HepG2 (cell line): ENCODE data around the gene BCL2L1. TPM values are rescaled to one million over a fixed set of nuclear protein-coding genes. Genes with fewer than 3 reads are reported as not detected.

Experiments
- ADNP ChIP-seq: sonication (generic); formaldehyde crosslinking; IDR thresholded peaks from 2 replicates; pipeline ENCODE4 v1.4.0; 2020; ENCODE audit warnings: missing genetic modification reagents
- GTF2F1 ChIP-seq: fragments of 150-350 bp; IDR thresholded peaks from 2 replicates; pipeline ENCODE4 v1.6.1; 2014; ENCODE audit warnings: low read length
- MTA3 ChIP-seq: sonication (generic); formaldehyde crosslinking; IDR thresholded peaks from 2 replicates; pipeline ENCODE4 v1.4.0; 2020; ENCODE audit warnings: missing genetic modification reagents
- PAWR ChIP-seq: sonication (generic); formaldehyde crosslinking; IDR thresholded peaks from 2 replicates; pipeline ENCODE4 v1.4.0; 2020; ENCODE audit warnings: missing genetic modification reagents, mild to moderate bottlenecking, borderline replicate concordance
- RBAK ChIP-seq: sonication (generic); formaldehyde crosslinking; IDR thresholded peaks from 2 replicates; pipeline ENCODE4 v1.5.1; 2020; ENCODE audit warnings: mild to moderate bottlenecking, missing genetic modification reagents
- SIN3A ChIP-seq: IDR thresholded peaks from 2 replicates; pipeline ENCODE4 v1.6.1; 2011; ENCODE audit warnings: low read depth, mild to moderate bottlenecking, control low read depth, low read length, borderline replicate concordance
- TCF7L2 ChIP-seq: IDR thresholded peaks from 2 replicates; pipeline ENCODE4 v1.6.1; 2011; ENCODE audit warnings: mild to moderate bottlenecking, low read depth, low read length, moderate library complexity
- ZKSCAN8 ChIP-seq: IDR thresholded peaks from 2 replicates; pipeline ENCODE4 v1.6.1; 2016; ENCODE audit warnings: borderline replicate concordance, missing genetic modification reagents, missing compliant biosample characterization
- ZNF124 ChIP-seq: sonication (generic); formaldehyde crosslinking; IDR thresholded peaks from 2 replicates; pipeline ENCODE4 v1.4.0; 2020; ENCODE audit warnings: missing genetic modification reagents
- ZNF773 ChIP-seq: sonication (generic); formaldehyde crosslinking; IDR thresholded peaks from 2 replicates; pipeline ENCODE4 v1.4.0; 2020; ENCODE audit warnings: missing genetic modification reagents, borderline replicate concordance
- ZNF776 ChIP-seq: sonication (generic); formaldehyde crosslinking; IDR thresholded peaks from 2 replicates; pipeline ENCODE4 v1.4.0; 2020; ENCODE audit warnings: mild to moderate bottlenecking, missing genetic modification reagents
- polyA plus RNA-seq, 8 experiments: library from polyadenylated mRNA; depleted of rRNA in 3 of 8; stranded (reverse) in 7 of 8; unstranded in 1 of 8; fragments of >200 nt; fragmentation: Illumina TruSeq in 4 of 8; extraction: Trizol in 4 of 8; gene quantifications; 2 replicates each; pipeline versions ENCODE4 v1.2.1 to v1.2.3, GENCODE V29; 2011 to 2016; ENCODE audit warnings: low read depth in 4 of 8, missing spikeins in 1 of 8, mixed read lengths in 1 of 8; ENCODE audit not compliant: insufficient read depth in 1 of 8
- total RNA-seq, 5 experiments: library from RNA; depleted of rRNA; stranded (reverse); fragments of >200 nt; fragmentation: Illumina TruSeq; extraction: Trizol; gene quantifications; 2 replicates each; pipeline ENCODE4 v1.2.3, GENCODE V29; 2016; ENCODE audit warnings: low read depth in 1 of 5
- TF ChIP-seq, protein P1 (sequence below), 2 experiments: sonication (generic) in 1 of 2; formaldehyde crosslinking in 1 of 2; IDR thresholded peaks; 2 replicates each; pipeline versions ENCODE4 v1.5.1 to v1.6.1; 2011 to 2020; ENCODE audit warnings: borderline replicate concordance in 1 of 2, low read depth in 1 of 2, low read length in 1 of 2, mild to moderate bottlenecking in 1 of 2, missing genetic modification reagents in 1 of 2, moderate library complexity in 1 of 2
- TF ChIP-seq, protein P2 (sequence below): IDR thresholded peaks from 2 replicates; pipeline ENCODE4 v1.6.1; 2016; ENCODE audit warnings: low read depth, missing genetic modification reagents, missing compliant biosample characterization
- TF ChIP-seq, protein P3 (sequence below): sonication (generic); formaldehyde crosslinking; conservative IDR thresholded peaks from 2 replicates; pipeline ENCODE4 v1.4.0; 2020; ENCODE audit warnings: missing genetic modification reagents
- TF ChIP-seq, protein P4 (sequence below): sonication (generic); formaldehyde crosslinking; IDR thresholded peaks from 2 replicates; pipeline ENCODE4 v1.4.0; 2020; ENCODE audit warnings: missing genetic modification reagents, borderline replicate concordance

BCL2L1 gene
- total and polyA plus RNA-seq, 2 of the 13 experiments (the other 11 are each of a cell fraction or from before 2014, with no cell fraction given): 164 to 258 TPM

DNA sequence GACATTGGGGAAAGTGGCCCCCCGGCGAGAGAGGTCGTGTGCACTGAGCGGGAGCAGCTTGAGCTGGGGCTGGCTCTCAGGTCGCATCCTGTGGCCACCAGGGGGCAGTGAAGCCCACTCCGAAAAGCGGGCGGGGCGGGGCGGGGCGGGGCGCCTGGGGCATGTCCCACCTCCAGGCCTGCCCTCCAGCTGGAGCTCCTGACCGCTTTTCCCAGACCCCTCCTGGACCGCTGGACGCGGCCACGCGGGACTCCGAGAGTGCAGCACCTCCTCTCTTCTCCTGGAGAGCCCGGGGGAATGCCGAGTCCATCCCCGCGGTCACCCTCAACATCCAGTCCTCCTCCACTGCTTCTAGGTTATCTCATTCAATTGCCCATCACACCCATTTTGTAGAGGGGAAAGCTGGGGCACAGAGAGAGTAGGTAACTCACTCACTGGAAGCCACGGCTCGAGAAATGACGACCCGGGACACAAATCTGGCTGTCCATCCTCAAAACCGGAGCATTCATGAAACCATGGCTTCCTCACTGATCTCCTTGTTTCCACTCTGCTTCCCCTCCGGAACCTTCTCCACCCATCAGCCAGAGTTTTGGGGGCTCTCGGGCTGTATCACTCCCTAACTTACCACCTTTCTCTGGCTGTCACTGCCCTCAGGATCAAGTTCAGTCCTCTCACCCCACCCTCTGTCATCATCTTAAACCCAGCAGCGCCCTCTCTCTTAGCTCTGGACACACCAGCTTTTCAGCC, 60.9 kb downstream of the BCL2L1 start (continued):
- TF ChIP-seq, protein P1, sequence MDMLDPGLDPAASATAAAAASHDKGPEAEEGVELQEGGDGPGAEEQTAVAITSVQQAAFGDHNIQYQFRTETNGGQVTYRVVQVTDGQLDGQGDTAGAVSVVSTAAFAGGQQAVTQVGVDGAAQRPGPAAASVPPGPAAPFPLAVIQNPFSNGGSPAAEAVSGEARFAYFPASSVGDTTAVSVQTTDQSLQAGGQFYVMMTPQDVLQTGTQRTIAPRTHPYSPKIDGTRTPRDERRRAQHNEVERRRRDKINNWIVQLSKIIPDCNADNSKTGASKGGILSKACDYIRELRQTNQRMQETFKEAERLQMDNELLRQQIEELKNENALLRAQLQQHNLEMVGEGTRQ (IDR thresholded peaks at IDR 0.05; ENCODE audit: low read depth, low read length): no peak
- TF ChIP-seq, protein P1 (CRISPR knock-in tag; IDR thresholded peaks at IDR 0.05; ENCODE audit: borderline replicate concordance): no peak
- TF ChIP-seq ZNF124 (CRISPR knock-in tag) (peak; percentile 23; the same call in 1 of the 2 replicates), PAWR (CRISPR knock-in tag) (no peak), ZNF776 (CRISPR knock-in tag) (peak; percentile 89; the same call in 1 of the 2 replicates), ZKSCAN8 (CRISPR knock-in tag) (no peak), TCF7L2 (no peak), GTF2F1 (no peak), MTA3 (no peak), RBAK (CRISPR knock-in tag) (no peak), ADNP (CRISPR knock-in tag) (peak; percentile 29; the same call in 1 of the 2 replicates), ZNF773 (no peak), SIN3A (peak; percentile 74; the same call in 1 of the 2 replicates)
- TF ChIP-seq, protein P2, sequence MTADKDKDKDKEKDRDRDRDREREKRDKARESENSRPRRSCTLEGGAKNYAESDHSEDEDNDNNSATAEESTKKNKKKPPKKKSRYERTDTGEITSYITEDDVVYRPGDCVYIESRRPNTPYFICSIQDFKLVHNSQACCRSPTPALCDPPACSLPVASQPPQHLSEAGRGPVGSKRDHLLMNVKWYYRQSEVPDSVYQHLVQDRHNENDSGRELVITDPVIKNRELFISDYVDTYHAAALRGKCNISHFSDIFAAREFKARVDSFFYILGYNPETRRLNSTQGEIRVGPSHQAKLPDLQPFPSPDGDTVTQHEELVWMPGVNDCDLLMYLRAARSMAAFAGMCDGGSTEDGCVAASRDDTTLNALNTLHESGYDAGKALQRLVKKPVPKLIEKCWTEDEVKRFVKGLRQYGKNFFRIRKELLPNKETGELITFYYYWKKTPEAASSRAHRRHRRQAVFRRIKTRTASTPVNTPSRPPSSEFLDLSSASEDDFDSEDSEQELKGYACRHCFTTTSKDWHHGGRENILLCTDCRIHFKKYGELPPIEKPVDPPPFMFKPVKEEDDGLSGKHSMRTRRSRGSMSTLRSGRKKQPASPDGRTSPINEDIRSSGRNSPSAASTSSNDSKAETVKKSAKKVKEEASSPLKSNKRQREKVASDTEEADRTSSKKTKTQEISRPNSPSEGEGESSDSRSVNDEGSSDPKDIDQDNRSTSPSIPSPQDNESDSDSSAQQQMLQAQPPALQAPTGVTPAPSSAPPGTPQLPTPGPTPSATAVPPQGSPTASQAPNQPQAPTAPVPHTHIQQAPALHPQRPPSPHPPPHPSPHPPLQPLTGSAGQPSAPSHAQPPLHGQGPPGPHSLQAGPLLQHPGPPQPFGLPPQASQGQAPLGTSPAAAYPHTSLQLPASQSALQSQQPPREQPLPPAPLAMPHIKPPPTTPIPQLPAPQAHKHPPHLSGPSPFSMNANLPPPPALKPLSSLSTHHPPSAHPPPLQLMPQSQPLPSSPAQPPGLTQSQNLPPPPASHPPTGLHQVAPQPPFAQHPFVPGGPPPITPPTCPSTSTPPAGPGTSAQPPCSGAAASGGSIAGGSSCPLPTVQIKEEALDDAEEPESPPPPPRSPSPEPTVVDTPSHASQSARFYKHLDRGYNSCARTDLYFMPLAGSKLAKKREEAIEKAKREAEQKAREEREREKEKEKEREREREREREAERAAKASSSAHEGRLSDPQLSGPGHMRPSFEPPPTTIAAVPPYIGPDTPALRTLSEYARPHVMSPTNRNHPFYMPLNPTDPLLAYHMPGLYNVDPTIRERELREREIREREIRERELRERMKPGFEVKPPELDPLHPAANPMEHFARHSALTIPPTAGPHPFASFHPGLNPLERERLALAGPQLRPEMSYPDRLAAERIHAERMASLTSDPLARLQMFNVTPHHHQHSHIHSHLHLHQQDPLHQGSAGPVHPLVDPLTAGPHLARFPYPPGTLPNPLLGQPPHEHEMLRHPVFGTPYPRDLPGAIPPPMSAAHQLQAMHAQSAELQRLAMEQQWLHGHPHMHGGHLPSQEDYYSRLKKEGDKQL (CRISPR knock-in tag): no peak; the same call in 1 of the 2 replicates
- TF ChIP-seq, protein P3, sequence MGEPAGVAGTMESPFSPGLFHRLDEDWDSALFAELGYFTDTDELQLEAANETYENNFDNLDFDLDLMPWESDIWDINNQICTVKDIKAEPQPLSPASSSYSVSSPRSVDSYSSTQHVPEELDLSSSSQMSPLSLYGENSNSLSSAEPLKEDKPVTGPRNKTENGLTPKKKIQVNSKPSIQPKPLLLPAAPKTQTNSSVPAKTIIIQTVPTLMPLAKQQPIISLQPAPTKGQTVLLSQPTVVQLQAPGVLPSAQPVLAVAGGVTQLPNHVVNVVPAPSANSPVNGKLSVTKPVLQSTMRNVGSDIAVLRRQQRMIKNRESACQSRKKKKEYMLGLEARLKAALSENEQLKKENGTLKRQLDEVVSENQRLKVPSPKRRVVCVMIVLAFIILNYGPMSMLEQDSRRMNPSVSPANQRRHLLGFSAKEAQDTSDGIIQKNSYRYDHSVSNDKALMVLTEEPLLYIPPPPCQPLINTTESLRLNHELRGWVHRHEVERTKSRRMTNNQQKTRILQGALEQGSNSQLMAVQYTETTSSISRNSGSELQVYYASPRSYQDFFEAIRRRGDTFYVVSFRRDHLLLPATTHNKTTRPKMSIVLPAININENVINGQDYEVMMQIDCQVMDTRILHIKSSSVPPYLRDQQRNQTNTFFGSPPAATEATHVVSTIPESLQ (CRISPR knock-in tag): no peak
- TF ChIP-seq, protein P4, sequence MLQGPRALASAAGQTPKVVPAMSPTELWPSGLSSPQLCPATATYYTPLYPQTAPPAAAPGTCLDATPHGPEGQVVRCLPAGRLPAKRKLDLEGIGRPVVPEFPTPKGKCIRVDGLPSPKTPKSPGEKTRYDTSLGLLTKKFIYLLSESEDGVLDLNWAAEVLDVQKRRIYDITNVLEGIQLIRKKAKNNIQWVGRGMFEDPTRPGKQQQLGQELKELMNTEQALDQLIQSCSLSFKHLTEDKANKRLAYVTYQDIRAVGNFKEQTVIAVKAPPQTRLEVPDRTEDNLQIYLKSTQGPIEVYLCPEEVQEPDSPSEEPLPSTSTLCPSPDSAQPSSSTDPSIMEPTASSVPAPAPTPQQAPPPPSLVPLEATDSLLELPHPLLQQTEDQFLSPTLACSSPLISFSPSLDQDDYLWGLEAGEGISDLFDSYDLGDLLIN (CRISPR knock-in tag): peak; percentile 26; the same call in 1 of the 2 replicates
